ENCODE data around the gene PPIA.
"Not testable (repeated sequence)": the region's sequence is repeated elsewhere in the genome, so short reads cannot be mapped to it uniquely, and the experiment has no call there.

PPIA gene

DNA sequence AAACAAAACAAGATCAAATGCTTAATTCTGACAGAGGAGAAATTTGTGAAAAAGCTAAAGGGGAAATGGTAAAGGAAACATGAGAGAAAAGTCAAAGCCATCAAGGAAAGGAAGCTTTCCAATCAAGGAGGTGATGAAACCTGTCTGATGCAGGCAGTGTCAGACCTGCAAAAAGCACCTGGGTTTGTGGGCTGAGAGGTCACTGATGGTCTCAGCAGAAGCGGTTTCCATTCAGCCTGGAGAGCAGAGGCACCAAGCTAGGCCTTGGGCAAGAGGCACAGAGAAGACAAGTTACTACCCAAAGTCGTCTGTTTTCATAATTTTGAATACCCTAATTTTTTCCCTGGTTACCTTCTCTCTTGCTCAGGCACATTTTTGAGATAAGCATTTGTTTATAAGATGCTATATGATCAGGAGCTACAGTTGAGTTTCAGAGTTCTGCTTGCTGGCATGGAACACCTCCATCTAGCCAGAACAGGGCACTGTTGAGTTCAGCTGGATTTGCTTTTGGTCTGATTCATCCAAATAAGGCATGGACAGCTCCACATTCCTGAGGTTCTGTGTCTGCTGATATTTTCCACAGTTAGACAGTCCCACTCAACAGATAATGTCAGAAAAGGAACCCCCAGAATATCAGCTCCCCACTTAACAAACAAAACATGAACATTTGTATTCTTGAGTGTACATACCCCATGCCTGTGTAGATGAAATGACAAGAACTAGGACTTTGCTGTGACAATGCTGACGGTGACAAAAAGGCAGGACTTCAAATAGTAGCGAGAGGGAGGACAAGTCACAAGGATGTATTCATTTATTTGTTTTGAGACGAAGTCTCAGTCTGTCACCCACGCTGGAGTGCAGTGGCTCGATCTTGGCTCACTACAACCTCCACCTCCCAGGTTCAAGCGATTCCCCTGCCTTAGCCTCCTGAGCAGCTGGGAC lies 4.9 kb upstream of the PPIA start:
- DNase-seq = no peak

- DNase-seq = no peak
Measured at GRCh38 chr7:44793919-44794318, 2.6 kb upstream of the PPIA start.

DNA sequence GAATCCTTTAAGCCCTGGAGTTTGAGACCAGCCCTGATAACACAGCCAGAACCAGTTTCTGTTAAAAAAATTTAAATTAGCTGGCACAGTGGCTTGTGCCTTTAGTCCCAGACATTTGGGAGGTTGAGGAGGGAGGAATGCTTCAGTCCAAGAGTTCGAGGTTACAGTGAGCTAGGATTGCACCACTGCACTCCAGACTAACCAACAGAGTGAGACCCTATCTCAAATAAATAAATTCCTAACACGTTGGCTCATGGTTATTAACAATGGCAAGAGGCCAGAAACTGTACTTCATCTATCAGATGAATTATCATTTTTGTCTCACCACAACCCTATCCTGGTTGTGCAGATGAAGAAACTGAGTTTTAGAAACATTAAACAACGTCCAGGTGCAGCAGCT lies 2.1 kb upstream of the PPIA start:
- no peak for DNase-seq

GRCh38 chr7:44796034-44796503 lies 412 bp upstream of the PPIA start:
- peak; percentile 77 for DNase-seq

GRCh38 chr7:44797329-44798258 lies 1.1 kb downstream of the PPIA start:
- peak; percentile 77 for DNase-seq

DNA sequence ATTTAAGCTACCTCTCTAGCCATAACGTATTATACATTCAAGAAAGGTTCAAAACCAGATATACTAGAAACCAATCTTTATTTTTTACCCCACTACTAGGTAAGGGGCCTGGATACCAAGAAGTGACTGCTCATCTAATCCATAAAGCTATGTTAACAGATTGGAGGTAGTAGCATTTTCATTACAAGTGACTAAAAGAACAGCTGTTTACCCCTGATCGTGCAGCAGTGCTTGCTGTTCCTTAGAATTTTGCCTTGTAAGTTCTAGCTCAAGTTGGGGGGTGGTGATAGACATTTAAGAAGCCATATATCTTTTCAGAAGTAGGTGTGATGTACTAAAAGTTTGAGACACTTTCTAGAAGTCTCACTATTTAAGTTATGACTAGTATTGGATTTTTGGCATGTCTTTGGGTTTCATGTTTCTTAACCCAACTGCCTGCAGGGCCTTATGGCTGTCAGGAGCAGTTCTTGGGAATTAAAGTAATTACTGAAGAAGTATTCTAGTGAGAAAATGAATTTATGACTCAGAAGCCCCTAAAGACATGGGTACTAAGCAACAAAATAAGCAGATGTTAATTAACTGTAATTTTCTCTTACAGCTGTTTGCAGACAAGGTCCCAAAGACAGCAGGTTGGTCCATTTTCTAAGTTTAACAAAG lies 2.3 kb downstream of the PPIA start:
- no peak for DNase-seq

DNA sequence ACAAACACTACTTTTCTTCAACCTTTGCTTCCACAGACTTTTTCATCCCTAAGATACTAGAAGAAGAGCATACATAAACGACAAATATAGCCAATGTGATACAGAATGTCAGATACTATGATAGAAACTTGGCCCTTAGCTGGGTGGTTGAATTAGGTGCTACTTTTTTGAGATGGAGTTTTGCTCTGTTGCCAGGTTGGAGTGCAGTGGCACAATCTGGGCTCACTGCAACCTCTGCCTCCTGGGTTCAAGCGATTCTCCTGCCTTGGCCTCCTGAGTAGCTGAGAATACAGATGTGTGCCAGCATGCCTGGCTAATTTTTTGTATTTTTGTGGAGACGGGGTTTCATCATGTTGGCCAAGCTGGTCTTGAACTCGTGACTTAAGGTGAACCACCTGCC lies 3.5 kb downstream of the PPIA start:
- DNase-seq = no peak

GRCh38 chr7:44801890-44802289 lies 5.4 kb downstream of the PPIA start:
- DNase-seq = no peak

GRCh38 chr7:44802418-44803025 lies 6.0 kb downstream of the PPIA start:
- DNase-seq = no peak

GRCh38 chr7:44803828-44804519 lies 7.5 kb downstream of the PPIA start:
- DNase-seq = not testable (repeated sequence)

GRCh38 chr7:44805950-44806349 lies 9.5 kb downstream of the PPIA start:
- DNase-seq = no peak

DNA sequence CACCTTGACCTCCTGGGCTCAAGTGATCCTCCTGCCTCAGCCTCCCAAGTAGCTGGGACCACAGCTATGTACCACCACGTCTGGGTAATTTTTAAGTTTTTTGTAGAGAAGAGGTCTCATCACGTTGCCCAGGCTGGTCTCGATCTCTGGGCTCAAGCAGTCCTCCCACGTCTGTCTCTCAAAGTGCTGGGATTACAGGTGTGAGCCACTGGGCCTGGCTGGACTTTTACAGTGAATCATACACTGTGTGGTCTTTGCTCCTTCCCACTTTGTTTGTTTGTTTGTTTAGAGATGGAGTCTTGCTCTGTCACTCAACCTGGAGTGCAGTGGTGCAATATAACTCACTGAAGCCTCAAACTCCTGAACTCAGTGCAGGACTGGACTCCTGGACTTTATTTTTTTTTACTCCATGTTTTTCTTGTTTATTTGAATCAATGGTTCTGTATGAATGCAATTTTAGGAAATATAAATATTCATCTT lies 12.5 kb downstream of the PPIA start:
- DNase-seq = no peak

DNA sequence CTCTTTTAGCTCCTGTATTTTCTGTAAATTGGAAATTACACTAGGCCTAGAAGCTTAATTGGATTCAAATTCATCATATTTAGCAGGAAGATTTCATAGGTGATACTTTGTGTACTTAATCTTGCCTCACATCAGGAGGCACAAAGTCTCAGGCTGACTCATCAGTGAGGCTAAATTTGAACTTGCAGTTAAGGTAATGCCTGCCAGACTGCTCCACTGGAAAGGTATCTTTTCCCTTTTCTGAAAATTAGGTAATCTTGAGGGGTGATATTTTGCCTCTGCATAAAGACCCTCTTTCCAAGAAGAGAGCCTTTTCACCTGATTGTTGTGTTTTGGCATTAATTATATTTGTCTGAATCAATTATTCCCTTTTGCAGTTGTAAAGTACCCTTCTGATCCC lies 14.6 kb downstream of the PPIA start:
- DNase-seq = no peak

GRCh38 chr7:44811571-44811970 lies 15.1 kb downstream of the PPIA start:
- DNase-seq = no peak

GRCh38 chr7:44814919-44815318 lies 18.4 kb downstream of the PPIA start:
- DNase-seq = no peak

DNA sequence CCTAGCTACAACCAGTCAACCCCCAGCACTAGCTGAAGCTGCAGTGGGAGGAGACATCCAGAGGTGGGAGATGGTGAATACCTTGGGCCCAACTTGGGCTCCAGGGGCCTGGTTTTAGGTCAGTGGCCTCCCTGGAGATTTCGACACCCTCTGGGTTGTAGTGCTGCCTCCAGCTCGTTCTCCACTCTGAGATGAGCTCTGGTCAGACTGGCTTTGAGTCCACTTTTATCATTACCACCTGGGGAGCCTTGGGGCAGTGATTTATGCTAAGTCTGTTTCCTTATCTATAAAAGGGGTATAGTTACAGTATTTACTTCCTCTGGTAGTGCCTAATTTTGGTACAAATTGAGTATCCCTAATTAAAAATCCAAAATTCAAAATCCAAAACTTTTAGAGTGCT lies 22.8 kb downstream of the PPIA start:
- DNase-seq = no peak

DNA sequence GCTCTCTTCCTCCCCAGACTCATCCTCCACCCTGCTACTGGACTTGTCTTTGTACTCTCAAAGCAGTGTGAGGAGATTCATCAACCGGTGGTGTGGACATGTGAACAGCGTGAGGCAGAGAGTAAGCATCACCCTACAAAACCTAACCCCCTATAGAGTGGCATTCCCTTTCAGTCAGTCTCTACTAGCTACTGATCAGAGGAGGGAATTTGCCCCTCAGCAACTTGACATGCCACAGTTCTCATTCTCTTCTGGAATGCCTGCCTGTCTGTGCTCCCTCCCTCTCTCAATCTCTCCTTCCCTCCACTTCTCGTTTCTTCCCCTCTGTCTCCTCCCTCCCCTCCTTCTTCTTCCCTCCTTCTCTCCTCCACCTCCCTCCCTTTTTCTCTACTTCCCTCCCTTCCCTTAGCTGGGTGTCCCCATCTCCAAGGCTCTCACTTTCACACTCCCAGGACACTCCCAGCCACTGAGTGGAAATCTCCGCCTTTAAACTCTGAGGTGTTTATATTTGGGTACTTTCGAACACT lies 26.8 kb downstream of the PPIA start:
- no peak for DNase-seq

DNA sequence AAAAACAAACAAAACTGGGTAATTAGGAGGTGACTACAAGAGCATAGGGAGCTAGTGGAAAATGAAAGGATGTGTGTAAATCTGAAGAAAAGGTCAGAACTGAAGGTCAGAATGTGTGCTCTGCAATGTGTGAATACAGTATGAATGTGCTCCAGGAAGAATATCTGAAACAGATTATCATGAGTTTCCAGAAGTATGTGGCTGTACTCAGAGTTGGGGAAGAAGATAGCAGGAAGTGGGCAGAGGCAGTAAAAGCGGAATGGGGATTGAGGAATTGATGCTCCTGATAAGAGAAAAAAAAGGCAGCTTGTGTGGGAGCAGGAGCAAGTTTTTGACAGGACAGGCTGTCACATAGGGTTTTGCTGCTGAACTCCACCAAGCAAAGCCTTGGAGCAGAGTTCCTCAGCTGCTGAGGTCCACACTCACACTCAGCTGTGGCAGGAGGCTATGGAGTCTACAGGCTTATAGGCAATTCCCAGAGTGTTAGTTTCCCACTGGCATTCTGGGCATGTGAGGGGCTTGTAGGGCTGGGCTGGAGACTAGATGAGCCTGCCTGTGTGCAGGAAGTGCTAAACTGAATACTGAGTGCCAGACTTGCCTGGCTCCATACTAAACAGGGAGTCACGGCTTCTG lies 28.5 kb downstream of the PPIA start:
- no peak for DNase-seq

GRCh38 chr7:44827567-44827966 lies 31.1 kb downstream of the PPIA start:
- no peak for DNase-seq

GRCh38 chr7:44838751-44839150 lies 42.3 kb downstream of the PPIA start:
- no peak for DNase-seq

DNA sequence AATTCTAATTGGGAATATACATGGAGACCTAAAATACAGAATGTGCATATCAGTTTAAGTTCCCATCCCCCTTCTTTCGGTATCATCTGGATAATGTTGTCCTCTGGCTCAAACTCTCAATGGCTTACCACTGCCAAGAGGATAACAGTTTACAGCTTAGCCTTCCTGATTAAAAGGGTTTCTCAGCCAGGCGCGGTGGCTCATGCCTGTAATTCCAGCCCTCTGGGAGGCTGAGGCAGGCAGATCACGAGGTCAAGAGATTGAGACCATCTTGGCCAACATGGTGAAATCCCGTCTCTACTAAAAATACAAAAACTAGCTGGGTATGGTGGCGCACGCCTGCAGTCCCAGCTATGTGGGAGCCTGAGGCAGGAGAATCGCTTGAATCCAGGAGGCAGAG lies 46.2 kb downstream of the PPIA start:
- not testable (repeated sequence) for DNase-seq
